Fibroblast of skin of abdomen (primary cell): ENCODE measurements around the gene CASP7.
"Not testable (repeated sequence)": the region's sequence is repeated elsewhere in the genome, so short reads cannot be mapped to it uniquely, and the experiment has no call there.

Experiments
- DNase-seq: peaks from one replicate; pipeline ENCODE4 v3.0.0-alpha.2; 2013

CASP7 gene

DNA sequence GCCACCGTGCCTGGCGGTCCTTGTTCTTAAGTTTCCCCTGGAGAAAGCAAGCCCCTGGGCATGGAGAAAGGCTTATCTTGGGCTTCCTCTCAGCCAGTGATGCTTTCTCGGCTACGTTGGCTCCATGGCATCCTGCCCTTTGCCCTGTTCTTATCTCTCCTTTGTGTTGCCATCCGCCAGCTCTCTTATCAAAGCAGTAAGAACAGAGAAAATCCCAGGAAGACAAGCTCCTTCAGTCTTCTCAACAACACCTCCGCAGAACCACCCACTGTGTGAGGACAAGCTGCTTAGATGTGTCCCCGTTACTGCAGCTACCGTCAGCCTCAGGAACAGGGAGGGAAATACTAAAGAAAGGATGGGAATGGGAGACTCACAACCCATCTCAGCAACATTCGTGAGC lies 75.1 kb downstream of the CASP7 start:
- no peak for DNase-seq

DNA sequence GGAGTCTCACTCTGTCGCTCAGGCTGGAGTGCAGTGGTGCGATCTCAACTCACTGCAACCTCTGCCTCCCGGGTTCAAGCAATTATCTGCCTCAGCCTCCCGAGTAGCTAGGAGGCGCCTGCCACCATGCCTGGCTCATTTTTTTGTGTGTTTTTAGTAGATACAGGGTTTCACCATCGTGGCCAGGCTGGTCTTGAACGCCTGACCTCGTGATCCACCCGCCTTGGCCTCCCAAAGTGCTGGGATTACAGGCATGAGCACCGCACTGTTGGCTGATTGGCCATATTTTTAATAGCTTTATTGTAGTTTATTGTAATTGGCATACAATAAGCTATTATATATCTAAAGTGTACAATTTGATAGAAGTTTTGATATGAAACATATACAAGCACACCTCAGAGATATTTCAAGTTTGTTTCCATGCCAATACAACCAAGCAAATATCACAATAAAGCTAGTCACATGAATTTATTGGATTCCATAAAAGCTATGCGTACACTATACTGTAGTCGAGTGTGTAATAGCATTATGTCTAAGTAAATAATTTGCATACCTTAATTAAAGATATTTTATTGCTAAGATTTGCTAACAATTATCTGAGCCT lies 77.3 kb downstream of the CASP7 start:
- no peak for DNase-seq

- no peak for DNase-seq
These were observed 82.4 kb downstream of the CASP7 start for GRCh38 chr10:113762083-113762482.

GRCh38 chr10:113764582-113764981 lies 84.9 kb downstream of the CASP7 start:
- DNase-seq: no peak

- DNase-seq: no peak
These were observed 86.2 kb downstream of the CASP7 start for GRCh38 chr10:113765910-113766309.

- DNase-seq: no peak
These were observed 87.5 kb downstream of the CASP7 start for GRCh38 chr10:113767222-113767621.

DNA sequence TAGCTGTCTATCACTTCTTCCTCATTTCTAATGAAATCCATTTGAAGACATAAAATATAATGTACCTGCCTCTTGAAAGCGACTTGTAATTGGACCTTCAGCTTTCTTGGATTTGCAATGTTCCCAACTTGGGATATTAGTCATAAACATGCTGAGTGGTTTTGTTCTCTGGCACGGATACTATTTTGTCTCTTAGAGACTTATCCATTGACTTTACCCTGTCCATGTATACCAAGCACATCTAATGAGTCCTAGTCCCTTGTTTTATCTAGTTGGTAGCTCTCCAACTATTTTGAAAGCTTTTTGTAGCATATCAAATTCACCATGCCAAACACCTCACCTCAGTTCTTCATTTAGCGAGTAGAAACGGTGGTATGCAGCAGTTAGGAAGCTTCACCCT lies 90.6 kb downstream of the CASP7 start:
- no peak for DNase-seq

DNA sequence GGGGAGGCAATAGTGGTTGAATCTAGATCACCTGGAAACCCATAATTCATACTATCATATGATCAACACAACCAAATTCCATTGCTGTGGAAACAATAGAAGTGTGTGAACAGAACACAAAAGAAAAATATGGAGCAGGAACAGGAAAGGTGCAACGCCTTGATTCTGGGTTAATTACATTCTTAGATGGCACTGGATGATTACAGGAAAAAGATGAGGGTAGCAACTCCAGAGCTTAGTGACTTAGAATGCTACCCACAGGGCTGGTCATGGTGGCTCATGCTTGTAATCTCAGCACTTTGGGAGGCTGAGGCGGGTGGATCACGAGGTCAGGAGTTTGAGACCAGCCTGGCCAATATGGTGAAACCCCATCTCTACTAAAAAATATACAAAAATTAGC lies 91.4 kb downstream of the CASP7 start:
- DNase-seq: not testable (repeated sequence)

GRCh38 chr10:113775686-113776294 lies 96.1 kb downstream of the CASP7 start:
- no peak for DNase-seq

GRCh38 chr10:113776553-113776952 lies 96.8 kb downstream of the CASP7 start:
- no peak for DNase-seq
